SH-SY5Y (cell line): ENCODE measurements around the gene RNH1.

ENCODE experiments used
- GATA2 ChIP-seq: IDR thresholded peaks from 2 replicates; pipeline ENCODE4 v1.6.1; 2011; ENCODE audit warnings: mild to moderate bottlenecking, low read depth, low read length
- GATA3 ChIP-seq: IDR thresholded peaks from 2 replicates; pipeline ENCODE4 v1.6.1; 2011; ENCODE audit warnings: low read depth, mild to moderate bottlenecking, low read length, moderate library complexity

DNA sequence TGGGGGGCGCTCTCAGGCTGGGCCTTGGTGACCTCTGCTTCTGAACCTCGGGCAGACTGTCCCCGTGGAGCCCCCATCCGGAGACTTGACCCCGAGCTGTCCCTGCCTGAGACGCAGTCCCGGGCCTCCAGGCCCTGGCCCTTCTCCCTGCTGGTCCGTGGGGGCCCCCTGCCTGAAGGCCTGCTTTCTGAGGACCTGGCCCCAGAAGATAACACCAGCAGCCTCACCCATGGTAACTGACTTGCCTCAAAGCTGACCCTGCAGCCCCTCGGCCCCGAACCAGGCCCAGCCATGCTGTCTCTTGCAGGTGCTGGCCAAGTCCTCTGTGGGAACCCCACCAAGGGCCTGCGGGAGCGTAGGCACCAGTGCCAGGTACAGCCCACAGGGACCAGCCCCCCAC lies 44.6 kb upstream of the RNH1 start:
- TF ChIP-seq GATA2 (no peak), GATA3 (no peak)
